GM18498 (cell line): Measurements from ENCODE around the gene AOPEP.
"Not testable (repeated sequence)": the region's sequence is repeated elsewhere in the genome, so short reads cannot be mapped to it uniquely, and the experiment has no call there.

Source experiments
- ATAC-seq: cut with Tn5 transposase; IDR thresholded peaks from one replicate; pipeline ENCODE4 v1.9.1; 2021; ENCODE audit warnings: mild to moderate bottlenecking, moderate library complexity; ENCODE audit not compliant: unreplicated experiment

The AOPEP gene

DNA sequence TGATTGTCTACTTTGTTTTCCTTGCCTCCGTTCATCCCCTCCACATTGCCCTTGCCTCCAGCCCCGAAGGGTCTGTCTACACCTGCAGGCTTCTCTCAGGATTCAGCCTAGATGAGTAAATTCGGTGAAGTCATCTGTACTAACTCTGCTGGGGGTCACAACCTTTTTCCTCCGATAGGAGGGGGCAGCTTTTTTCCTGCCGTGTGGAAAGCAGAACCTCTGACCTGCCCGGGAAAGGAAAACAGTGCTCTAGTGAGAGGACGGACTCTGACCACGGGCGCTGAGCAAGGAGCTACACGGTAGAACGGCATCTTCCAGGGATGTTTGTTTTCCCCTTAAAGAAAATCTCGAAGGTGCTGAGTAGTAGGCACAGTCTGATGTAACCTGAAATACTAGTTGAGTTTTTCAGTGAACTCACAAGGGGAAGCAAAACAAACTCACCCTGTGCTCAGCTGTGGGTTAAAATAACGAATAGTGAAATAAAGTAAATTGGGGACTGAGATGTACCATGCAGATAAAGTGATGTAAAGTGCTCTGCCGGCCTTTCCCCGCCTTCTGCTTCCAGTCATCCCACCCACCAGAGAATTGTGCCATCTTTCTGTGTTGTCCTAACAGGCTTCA is 281.8 kb downstream of the AOPEP start:
- ATAC-seq: no peak

DNA sequence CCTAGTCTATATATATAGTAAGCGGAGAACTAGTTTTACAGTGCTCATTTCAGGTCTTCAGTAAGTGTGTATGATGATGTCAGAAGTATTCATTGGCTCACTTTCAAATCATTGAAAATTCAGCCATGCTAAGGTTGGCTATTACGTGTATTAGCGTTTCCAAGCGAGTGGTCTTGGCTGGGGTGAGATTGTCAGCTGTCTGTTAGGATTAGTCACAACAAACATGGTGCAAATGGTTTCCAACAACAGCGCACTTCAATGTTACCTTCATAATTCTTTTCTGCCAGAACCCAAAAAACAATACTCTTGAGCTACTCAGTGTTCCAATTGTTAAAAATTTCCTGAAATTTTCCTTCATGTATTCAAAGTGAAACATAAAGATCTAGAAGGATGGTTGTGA is 283.0 kb downstream of the AOPEP start:
- no peak for ATAC-seq

DNA sequence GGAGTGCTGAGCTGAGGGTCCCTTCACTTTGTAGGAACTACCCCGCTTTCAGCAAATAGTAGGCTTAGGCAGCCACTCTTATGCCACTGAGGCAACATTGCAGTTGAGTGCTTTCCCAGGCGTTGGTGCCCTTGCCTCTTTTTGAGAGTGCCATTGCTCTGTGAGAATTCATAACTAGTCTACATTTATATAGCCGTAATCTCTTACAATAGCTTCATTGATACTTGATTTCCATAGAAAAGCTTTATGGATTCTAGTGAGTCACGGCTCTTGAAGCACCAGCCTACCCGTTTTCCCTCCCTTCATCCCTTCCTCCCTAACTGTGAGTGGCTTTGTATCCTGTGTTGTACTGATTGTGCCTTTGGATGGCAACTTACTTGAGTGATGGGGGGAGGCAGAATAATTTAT is 283.9 kb downstream of the AOPEP start:
- ATAC-seq: no peak

DNA sequence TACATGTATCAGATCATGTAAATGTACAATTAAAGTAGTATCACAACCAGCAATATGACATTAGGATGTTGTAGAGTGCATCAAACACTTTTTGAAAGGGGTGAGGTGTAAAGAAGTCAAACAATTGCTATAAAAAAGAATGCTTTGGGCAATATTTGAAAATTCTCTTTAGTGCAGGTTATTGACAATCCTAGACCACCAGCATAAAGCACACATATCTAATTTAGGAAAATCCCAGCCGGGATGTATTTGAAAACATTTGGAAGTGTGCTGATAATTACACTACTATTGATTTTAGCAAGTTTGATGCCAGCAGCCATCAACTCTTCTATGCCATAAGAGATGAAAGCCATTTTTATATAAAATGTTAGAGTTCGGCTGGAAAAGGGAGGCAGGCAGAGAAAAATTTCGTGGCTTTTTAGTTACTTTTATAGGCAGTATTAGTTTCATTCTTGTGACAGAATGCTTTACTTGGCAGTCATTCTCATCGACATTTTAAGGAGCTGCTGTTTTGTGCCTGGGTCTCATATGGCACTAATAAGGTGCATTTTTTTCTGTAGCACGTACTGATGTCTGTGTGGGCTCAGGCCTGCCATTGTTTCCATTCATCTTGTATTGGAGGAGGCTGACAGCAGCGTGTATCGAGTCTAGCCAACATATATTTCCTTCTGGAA is 285.7 kb downstream of the AOPEP start:
- no peak for ATAC-seq

DNA sequence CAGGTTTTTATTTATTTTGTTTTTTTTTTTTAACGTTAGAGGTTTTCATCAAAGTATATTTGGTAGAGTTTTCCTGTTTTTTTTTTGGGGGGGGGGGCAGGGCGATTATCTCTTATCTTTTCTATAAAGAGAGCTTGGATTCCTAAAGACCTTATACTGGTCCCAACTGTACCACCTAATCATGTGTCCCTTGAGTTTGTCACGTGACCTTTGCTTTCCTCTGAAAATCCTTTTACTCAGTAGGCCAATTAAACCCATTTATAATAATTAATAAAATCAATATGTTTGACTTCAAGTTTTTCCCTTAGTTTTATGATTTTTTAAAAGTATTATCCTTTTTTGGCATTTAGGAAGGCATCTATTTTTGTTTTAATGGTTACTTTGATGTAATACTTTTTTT is 286.4 kb downstream of the AOPEP start:
- ATAC-seq: no peak

DNA sequence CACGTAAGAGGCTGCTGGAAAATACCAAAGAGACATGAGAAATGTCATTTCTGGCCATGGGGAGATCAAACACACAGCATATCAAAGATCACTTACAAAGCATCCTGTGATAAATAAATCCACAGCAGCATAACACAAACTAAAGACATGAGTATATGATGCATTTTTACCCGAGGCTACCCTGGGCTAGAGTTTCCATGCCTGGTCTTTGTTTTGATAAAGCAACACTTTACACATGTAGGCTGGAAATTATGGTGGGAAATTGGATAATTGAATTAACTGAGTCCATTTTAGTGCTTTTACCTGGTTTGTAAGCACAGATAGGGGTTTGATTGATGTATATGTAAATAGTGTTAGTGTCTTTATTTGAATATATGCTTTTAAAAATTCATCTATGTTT is 288.4 kb downstream of the AOPEP start:
- ATAC-seq: no peak

DNA sequence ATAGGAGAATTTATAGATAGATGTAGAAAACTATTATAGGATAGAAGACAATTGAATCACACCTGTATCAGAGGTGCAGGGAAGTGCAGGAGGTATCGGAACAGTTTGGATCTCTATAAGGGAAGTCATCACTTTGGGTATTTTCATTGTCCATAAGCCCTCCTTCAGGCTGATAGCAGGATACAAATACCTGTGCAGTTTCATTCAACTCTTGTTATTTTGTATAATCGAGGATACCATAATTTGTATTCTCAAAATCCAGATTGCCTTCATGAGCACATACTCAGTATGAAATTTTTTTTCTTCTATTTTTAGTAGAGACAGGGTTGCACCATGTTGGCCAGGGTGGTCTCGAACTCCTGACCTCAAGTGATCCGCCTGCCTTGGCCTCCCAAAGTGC is 289.1 kb downstream of the AOPEP start:
- ATAC-seq: no peak

DNA sequence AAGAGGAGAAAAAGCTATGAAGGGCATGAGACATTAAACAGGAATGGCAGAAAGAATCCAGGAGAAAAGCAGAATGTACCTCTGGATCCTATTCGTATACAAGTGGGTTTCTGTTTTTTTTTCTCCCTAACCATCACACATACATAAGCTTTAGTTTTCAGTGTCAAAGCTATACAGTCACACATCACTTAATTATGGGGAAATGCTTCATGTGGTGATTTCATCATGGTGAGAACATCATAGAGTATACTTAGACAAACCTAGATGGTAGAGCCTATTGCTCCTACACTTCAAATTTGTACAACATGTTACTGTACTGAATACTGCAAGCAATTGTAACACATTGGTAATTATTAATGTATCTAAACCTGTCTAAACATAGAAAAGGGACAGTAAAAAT is 290.6 kb downstream of the AOPEP start:
- no peak for ATAC-seq

DNA sequence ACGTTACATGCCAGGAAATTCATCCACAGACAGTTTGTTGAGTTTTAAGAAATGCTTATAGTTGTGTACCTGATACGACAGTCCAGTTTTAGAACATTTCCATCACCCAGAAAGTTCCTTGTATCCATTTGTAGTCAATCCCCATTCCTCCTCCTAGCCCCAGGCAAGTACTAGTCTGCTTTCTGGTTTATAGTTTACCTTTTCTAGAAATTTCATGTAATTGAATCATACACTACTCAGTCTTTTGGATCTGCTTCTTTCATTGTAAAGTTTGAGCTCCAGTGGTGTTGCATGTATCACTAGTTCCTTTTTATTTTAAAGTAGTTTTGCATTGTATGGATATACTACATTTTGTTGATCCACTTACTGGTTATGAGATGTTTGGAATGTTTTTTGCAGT is 291.2 kb downstream of the AOPEP start:
- no peak for ATAC-seq

DNA sequence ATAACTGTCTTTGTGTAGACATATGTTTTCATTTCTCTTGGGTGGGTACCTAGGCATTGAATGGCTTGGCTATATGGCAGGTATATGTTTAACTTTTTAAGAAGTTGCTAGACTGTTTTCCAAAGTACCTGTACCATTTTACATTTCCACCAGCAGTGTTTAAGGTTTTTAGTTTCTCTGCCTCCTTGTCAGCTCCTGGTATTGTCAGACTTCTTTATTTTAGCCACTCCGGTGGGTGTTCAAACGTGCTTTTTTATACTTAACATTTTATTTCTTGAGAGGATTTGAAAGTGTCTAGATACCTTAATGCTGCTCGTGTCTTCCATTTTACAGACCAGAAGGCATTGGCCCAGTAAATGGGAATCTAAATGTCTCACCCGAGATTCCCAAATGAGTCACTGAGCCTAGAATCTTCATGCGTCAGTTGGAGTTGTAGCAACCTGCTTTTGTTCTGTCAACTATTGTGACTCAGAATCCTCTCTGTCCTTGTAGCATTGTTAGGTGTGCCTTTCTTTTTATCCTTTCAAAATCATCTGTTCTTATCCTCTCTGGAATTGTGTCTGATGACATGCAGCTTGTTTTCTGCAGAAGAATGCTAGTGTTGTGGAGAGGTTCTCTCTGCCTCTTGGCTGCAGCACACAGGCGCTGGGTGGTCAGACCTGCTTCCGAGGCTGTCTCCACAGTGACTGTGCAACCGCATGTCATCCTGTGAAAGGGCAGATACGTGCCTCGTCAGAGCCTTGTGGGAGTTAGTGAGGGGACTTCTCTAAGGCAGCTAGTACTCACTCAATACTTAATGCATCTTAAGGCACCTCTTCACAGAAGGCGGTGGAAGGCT is 291.8 kb downstream of the AOPEP start:
- ATAC-seq: no peak

DNA sequence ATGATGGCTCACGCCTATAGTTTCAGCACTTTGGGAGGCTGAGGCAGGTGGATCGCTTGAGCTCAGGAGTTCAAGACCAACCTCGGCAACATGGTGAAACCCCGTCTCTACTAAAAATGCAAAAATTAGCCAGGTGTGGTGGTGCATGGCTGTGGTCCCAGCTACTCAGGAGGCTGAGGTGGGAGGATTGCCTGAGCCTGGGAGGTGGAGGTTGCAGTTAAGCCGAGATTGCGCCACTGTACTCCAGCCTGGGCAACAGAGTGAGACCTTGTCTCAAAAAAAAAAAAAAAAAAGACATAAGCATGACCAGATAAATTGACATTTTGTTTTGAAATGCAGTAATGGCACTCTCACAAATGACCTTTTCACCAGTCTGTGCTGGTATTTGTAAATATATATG is 294.1 kb downstream of the AOPEP start:
- not testable (repeated sequence) for ATAC-seq

DNA sequence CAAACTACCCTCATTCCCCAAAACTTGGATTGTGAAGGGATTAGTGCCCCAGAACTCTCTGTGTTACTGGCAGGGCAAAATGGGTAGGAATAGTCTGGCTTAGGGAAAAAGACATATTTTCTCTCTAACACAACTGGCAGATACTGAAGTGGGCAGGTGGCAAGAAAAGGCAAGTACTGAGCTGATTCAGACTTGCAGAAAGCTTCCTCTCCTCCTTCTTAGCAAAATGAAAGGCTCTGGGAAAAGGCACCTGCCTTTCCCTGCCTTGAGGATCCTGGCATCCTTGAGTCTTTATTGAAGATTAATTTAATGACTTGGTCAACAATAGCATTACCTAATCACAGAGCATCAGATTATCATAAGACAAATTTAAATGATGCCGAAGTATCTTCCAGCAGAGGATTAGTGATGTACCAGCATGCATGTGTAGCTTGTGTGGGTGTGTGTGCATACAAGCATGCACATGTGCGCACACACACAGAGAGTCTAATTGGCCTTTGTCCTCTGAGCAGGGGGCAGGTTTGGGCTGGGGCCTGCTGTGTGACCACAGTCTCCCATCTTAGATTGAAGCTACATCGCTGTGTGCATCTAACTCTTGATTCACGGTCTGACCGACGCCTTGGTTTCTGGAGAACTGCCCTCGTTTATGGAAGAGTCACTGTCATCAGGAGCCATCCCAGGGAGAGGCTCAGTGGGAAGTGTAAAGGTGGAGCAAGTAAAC is 294.8 kb downstream of the AOPEP start:
- no peak for ATAC-seq

DNA sequence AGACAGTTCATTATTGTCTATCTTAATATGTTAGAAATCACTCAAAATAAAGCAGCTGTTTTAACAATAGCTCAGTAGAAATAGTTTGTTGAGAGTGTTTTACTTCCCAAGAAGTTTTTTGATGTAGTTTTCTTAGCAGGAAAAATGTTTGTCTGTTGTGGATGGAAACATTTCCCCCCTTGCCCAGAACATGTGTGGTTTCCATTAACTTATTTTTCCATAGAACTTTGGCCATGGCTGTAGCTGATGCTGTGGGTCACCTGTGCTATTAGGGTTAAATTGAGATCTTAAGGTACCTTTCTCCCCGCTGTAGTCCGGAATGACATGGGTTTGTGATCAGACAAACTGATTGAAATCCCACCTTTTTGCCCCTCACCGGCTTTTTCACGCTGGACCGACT is 296.2 kb downstream of the AOPEP start:
- no peak for ATAC-seq

DNA sequence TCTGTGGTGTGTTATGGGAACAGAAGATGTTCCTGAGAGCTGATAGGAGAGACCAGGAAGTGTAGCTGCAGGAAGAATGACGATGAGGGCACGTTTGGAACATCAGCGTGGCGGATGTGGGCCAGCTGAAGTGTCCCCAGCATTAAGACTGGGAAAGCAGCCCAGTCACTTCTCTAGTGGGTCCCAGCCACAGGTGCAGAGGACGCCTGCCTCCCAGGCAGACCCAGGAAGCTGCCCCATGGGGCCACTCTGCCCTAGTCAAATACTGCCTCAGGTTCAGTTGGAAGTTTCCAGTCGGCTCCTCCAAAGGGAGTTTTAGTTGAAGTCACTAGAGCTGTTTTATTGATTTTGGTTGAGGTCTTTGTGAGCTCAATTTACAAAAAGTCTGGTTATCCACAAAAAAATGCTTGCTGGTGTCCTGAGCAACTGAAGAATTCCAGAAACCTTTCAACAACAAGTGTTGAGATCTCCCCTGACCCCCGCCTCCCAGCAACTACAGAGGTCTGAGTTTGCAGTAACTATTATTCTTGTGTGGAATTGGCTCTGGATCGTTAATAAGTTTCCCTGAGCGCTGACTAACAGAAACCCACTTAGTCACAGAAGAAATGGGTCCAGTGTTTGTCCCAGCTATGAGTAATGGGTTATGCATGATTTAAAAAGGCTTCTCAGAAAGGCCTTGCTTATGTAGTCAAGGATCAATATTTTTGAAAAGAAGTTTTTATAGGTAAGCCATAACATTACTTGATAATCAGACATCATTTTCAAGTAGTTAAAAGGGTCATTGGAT is 296.9 kb downstream of the AOPEP start:
- no peak for ATAC-seq

DNA sequence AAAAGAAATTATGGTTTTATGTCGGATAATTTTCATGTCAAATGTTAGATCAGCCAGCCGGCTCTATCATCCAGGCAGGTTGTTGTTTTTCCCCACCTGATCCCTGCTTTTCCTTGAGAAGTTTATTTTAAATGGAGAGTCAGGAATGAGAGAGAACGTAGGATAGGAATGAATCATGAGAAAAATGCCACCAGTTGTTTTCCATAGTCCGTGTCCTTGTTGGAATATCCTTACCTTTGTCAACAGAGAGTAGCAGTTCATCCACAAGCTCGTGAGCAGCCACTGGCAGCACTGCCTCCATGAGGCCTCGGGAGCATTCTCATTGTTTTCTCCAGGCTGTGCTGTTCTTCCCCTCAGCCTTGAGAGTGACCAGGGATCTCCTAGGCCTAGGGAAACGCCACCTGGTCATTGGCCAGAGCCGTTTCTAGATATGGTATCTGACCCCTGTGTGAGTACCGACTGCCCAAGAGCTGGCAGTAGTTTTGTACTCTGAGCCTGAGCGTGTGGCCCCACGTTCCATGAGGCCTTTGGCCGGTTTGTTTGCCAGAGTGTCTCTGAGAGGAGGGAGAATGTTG is 297.7 kb downstream of the AOPEP start:
- no peak for ATAC-seq

DNA sequence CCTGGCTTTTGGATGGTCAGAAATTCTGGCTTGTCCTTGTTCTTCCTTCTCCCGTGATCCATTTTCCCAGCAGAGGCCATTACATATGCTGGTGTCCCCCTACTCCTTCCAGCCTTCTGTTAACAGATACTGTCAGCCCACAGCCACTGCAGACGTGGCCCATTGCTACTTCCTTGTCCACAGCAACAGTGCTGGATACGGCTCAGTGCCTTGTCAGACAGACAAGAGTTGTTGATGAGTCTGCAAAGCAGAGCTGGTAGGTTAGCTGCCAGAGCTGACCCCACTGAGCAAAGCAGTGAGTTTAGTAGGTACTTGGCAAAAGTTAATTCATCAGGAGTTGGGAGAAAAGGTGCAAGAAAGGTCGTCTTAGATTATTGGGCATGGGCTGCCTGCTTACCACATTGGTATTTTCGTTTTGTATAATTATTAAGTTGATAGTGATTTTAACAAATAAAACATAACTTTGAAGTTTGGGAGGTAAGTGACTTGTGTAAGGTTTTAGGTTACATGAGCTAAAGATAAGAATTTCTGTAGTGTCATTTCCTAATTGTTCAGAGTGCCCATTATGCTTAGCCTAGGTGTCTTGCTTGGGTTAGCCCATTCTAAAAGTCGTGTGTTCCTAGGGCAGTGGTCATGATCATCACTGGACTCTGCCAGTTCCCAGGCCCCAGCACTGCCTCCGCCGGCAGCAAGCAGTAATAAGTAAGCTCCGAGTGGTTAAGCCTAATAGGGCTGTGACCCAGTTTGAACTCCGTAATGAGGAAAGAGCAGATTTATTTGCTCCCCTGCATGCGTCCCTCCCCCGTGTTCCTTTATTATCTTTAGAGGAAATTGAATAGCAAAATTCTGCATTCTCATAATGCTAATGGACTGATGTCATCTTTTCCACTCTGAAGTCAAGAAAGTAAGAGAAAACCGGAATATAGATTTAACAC is 299.0 kb downstream of the AOPEP start:
- no peak for ATAC-seq

DNA sequence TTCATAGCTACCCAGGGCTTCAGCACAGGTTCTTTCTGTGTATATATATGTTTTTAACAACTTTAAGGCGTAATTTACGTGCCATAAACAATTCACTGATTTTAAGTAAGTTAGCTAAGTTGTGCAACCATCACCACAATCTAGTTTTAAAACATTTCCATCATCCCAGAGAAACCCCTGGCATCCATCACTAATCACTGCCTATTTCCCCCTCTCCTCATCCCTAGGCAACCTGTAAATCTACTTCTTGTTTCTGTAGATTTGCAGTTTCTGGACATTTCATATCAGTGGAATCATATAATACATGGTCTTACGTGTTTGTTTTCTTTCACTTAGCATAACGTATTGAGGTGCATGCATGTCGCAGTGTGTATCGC is 299.6 kb downstream of the AOPEP start:
- ATAC-seq: no peak

DNA sequence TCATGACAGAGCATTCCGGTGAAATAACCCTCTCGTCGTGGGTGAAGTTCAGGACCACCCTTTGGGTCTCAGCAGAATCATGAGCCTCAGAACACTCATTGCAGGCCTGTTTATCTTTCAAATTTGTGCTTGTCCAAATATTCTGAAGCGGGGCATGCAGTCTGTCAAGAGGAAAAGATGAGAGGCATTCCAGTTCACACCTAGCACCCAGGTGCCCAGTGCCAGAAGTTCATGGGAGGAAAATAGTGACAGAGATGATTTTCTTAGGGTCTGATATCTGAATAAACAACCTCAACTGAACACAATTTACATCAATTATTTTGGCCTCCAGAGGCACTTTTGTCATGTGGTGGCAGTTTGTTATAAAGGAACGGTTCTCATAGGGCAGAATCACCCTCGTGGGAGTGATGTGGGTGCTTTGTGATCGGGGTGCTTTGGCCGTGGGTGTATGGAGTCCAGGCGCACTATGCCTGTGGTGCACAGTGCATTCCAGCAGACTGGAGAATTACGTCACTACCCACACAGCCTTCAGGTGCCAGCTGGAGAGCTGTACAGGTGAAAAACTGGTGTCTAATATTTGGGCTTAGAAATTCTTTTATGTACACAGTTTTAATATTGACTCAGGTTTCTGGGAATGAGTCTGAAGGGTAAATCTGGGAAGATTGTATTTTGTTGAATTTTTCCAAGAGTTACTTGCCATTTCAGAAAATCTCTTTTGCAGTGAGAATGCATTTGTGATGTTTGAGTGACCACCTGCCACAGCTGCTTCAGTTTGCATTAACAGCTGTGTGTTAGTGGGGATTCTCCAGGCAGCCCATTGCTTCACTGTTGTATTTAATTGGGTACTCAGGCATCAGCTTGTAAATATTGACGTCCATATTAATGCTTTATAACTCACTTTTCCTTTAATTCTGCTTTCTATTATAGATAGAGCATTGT is 301.7 kb downstream of the AOPEP start:
- no peak for ATAC-seq
